Measurements from ENCODE around the gene FREY1. TPM values are rescaled to one million over a fixed set of nuclear protein-coding genes. Genes with fewer than 3 reads are reported as not detected.

FREY1 gene
- total and polyA plus RNA-seq, 2 of the 4 experiments (the other 2 are of a cell fraction): 0.21 TPM; not detected in 1

- no peak for TF ChIP-seq FOS (IDR thresholded peaks at IDR 0.05; ENCODE audit: low read depth, low read length)
Observed at GRCh38 chr11:45930031-45930794, 23.1 kb upstream of the FREY1 start (continued).

- no peak overlapping the region for H3K9ac ChIP-seq (ENCODE audit: low read depth, low read length)
- H3K14ac ChIP-seq (replicated peaks; ENCODE audit: low read depth, low read length): no peak overlapping the region
- no peak overlapping the region for H2BK120ac ChIP-seq (ENCODE audit: low read depth, low read length)
- dilution Hi-C loops (cut with HindIII; ENCODE audit: low sequenced_read_pairs, unreplicated experiment) (no loop called here), intact Hi-C loops (cut with micrococcal nuclease) (no loop called here), in situ Hi-C loops (cut with MboI; ENCODE audit: low sequenced_read_pairs) (no loop called here)
- no peak for TF ChIP-seq CTCF (conservative IDR thresholded peaks at IDR 0.05; ENCODE audit: low read depth, low read length)
- TF ChIP-seq RAD21 (IDR thresholded peaks at IDR 0.05; ENCODE audit: low read length): no peak
- TF ChIP-seq POLR2A (IDR thresholded peaks at IDR 0.05; ENCODE audit: low read depth, low read length): no peak
- CTCF ChIA-PET: interaction anchor here (1.2 kb wide), 1 partner anchor 13 kb away, joined by 3 read pairs; no protein-coding TSS in a partner anchor
- H3K4me2 ChIP-seq (ENCODE audit: low read depth, low read length): no peak overlapping the region
- H3K27me3 ChIP-seq (ENCODE audit: control insufficient read depth, insufficient read depth, low read length): peaks cover 15% of the 10 kb centered on the region
- no peaks in the 10 kb centered on the region for H3K9me3 ChIP-seq (ENCODE audit: control insufficient read depth, insufficient read depth, low read length)
- POLR2A ChIA-PET (ENCODE audit: unreplicated experiment): no interaction called here
- H2AFZ ChIP-seq (replicated peaks; ENCODE audit: low read length, poor library complexity): no peak overlapping the region
- H4K91ac ChIP-seq (ENCODE audit: insufficient read depth, low read depth, low read length): no peak overlapping the region
- H3K18ac ChIP-seq (ENCODE audit: low read depth, low read length): no peak overlapping the region
- no CpG with 5 or more reads among the region's 10 CpGs for WGBS, 2 experiments (ENCODE audit: extremely low coverage in 2 of 2, insufficient read length in 1 of 2)
- peak overlapping the region; percentile 79 for H2AK9ac ChIP-seq (replicated peaks; ENCODE audit: low read depth, low read length, poor library complexity)
- no peak overlapping the region for H2BK15ac ChIP-seq (ENCODE audit: low read depth, low read length)
- no peak overlapping the region for H3K56ac ChIP-seq (ENCODE audit: extremely low read depth, insufficient read depth, low read length)
- no peak overlapping the region for H2AK5ac ChIP-seq (ENCODE audit: low read depth, low read length)
- H3K27ac ChIP-seq (ENCODE audit: insufficient read depth, low read length): no peak overlapping the region
- H2BK5ac ChIP-seq (ENCODE audit: low read depth, low read length, poor library complexity, severe bottlenecking): no peak overlapping the region
- H3K23ac ChIP-seq (ENCODE audit: low read depth, low read length): no peak overlapping the region
- H3K36me3 ChIP-seq (ENCODE audit: control insufficient read depth, insufficient read depth, low read length): peaks cover 25% of the 10 kb centered on the region
- no peak overlapping the region for H3K4me3 ChIP-seq (ENCODE audit: insufficient read depth, low read depth, low read length)
- no peaks in the 10 kb centered on the region for H3K79me1 ChIP-seq (ENCODE audit: low read depth in 1 of 2, low read length in 2 of 2)
- no TSS peak for BruUV-seq (replicated peaks)
- DNase-seq: no peak
- H3K9me1 ChIP-seq (ENCODE audit: insufficient read depth, low read length): no peaks in the 10 kb centered on the region
- H4K5ac ChIP-seq (ENCODE audit: low read depth, low read length): no peak overlapping the region
- peak; percentile 42; the same call in 1 of the 2 replicates for ATAC-seq (ENCODE audit: low read depth)
- H3K4me1 ChIP-seq (ENCODE audit: control insufficient read depth, insufficient read depth, low read length): no peaks in the 10 kb centered on the region; the same call in 1 of the 2 replicates
- no peak overlapping the region for H4K8ac ChIP-seq (ENCODE audit: low read depth in 2 of 2, low read length in 2 of 2)
- H2BK20ac ChIP-seq (ENCODE audit: low read depth, low read length): no peak overlapping the region
- no peak overlapping the region for H3K4ac ChIP-seq (ENCODE audit: low read depth, low read length)
- peaks cover 7% of the 10 kb centered on the region; the same call in 1 of the 2 replicates for H4K20me1 ChIP-seq (ENCODE audit: insufficient read depth, low read length)
Observed at GRCh38 chr11:45929486-45930030, 22.5 kb upstream of the FREY1 start.
